Measurements from ENCODE around the gene LACTB.

LACTB gene

GRCh38 chr15:63122002-63122875 is 578 bp downstream of the LACTB start:
- H3K4me3 ChIP-seq (ENCODE audit: low read depth, low read length), result peak overlapping the region; percentile 81
- peak; percentile 58 for DNase-seq (ENCODE audit: low read depth, low spot score)
- TF ChIP-seq CTCF (IDR thresholded peaks at IDR 0.05; ENCODE audit: low read depth, low read length), result peak; percentile 15
- in situ Hi-C loops (cut with HindIII; ENCODE audit: low sequenced_read_pairs), result no loop called here

GRCh38 chr15:63124506-63124905 is 2.8 kb downstream of the LACTB start:
- in situ Hi-C loops (cut with HindIII; ENCODE audit: low sequenced_read_pairs), result no loop called here
- no peak overlapping the region for H3K4me3 ChIP-seq (ENCODE audit: low read depth, low read length)
- no peak for DNase-seq (ENCODE audit: low read depth, low spot score)
- TF ChIP-seq CTCF (IDR thresholded peaks at IDR 0.05; ENCODE audit: low read depth, low read length), result no peak

- H3K4me3 ChIP-seq (ENCODE audit: low read depth, low read length), result no peak overlapping the region
- in situ Hi-C loops (cut with HindIII; ENCODE audit: low sequenced_read_pairs), result no loop called here
- no peak for TF ChIP-seq CTCF (IDR thresholded peaks at IDR 0.05; ENCODE audit: low read depth, low read length)
- DNase-seq (ENCODE audit: low read depth, low spot score), result no peak
Observed at GRCh38 chr15:63126726-63127125, 5.1 kb downstream of the LACTB start.

GRCh38 chr15:63133786-63134185 is 12.1 kb downstream of the LACTB start:
- H3K4me3 ChIP-seq (ENCODE audit: low read depth, low read length), result no peak overlapping the region
- peak; percentile 35 for DNase-seq (ENCODE audit: low read depth, low spot score)
- TF ChIP-seq CTCF (IDR thresholded peaks at IDR 0.05; ENCODE audit: low read depth, low read length), result no peak
- in situ Hi-C loops (cut with HindIII; ENCODE audit: low sequenced_read_pairs), result no loop called here

GRCh38 chr15:63134245-63134985 is 12.8 kb downstream of the LACTB start:
- no peak for DNase-seq (ENCODE audit: low read depth, low spot score)
- TF ChIP-seq CTCF (IDR thresholded peaks at IDR 0.05; ENCODE audit: low read depth, low read length), result no peak
- H3K4me3 ChIP-seq (ENCODE audit: low read depth, low read length), result no peak overlapping the region
- in situ Hi-C loops (cut with HindIII; ENCODE audit: low sequenced_read_pairs), result no loop called here

- no peak for DNase-seq (ENCODE audit: low read depth, low spot score)
- in situ Hi-C loops (cut with HindIII; ENCODE audit: low sequenced_read_pairs), result no loop called here
- TF ChIP-seq CTCF (IDR thresholded peaks at IDR 0.05; ENCODE audit: low read depth, low read length), result no peak
Observed at GRCh38 chr15:63135281-63135680, 13.6 kb downstream of the LACTB start.

More at GRCh38 chr15:63135281-63135680, 13.6 kb downstream of the LACTB start:
- H3K4me3 ChIP-seq (ENCODE audit: low read depth, low read length), result no peak overlapping the region
